ENCODE measurements around the gene ANKRD17.

Gene ANKRD17

GRCh38 chr4:73139245-73139644 lies 119.4 kb downstream of the ANKRD17 start:
- H3K4me3 ChIP-seq (ENCODE audit: low read depth, low read length) = no peak overlapping the region
- TF ChIP-seq CTCF (IDR thresholded peaks at IDR 0.05; ENCODE audit: insufficient read depth, low read length, missing control alignments) = no peak
- POLR2A ChIA-PET = no interaction called here
- CTCF ChIA-PET = interaction anchor here (1.1 to 1.4 kb wide), 3 partner anchors 10 to 118 kb away, joined by 3 to 9 read pairs (median 5); no protein-coding TSS in a partner anchor
- no peak for DNase-seq (ENCODE audit: low read depth, low spot score)

GRCh38 chr4:73137121-73137520 lies 121.5 kb downstream of the ANKRD17 start:
- no peak for TF ChIP-seq CTCF (IDR thresholded peaks at IDR 0.05; ENCODE audit: insufficient read depth, low read length, missing control alignments)
- no peak for DNase-seq (ENCODE audit: low read depth, low spot score)
- ChIA-PET POLR2A (no interaction called here), CTCF (interaction anchor here (1.0 kb wide), 1 partner anchor 9 kb away, joined by 3 read pairs; no protein-coding TSS in a partner anchor)
- no peak overlapping the region for H3K4me3 ChIP-seq (ENCODE audit: low read depth, low read length)

- POLR2A ChIA-PET = no interaction called here
- no peak overlapping the region for H3K4me3 ChIP-seq (ENCODE audit: low read depth, low read length)
- CTCF ChIA-PET = interaction anchor here (1.4 kb wide), 1 partner anchor 9 kb away, joined by 6 read pairs; no protein-coding TSS in a partner anchor
- DNase-seq (ENCODE audit: low read depth, low spot score) = no peak
- no peak for TF ChIP-seq CTCF (IDR thresholded peaks at IDR 0.05; ENCODE audit: insufficient read depth, low read length, missing control alignments)
Measured at GRCh38 chr4:73133784-73134183, 124.8 kb downstream of the ANKRD17 start.

- POLR2A ChIA-PET = no interaction called here
- H3K4me3 ChIP-seq (ENCODE audit: low read depth, low read length) = no peak overlapping the region
- no peak for DNase-seq (ENCODE audit: low read depth, low spot score)
- no peak for TF ChIP-seq CTCF (IDR thresholded peaks at IDR 0.05; ENCODE audit: insufficient read depth, low read length, missing control alignments)
- CTCF ChIA-PET = interaction anchor here (1.1 kb wide), 1 partner anchor 126 kb away, joined by 3 read pairs; no protein-coding TSS in a partner anchor
Measured at GRCh38 chr4:73131281-73131680, 127.3 kb downstream of the ANKRD17 start.

- POLR2A ChIA-PET = no interaction called here
- CTCF ChIA-PET = interaction anchor here (1.0 to 4.0 kb wide), 5 partner anchors 10 to 127 kb away, joined by 3 to 34 read pairs (median 9); no protein-coding TSS in a partner anchor
- no peak overlapping the region for H3K4me3 ChIP-seq (ENCODE audit: low read depth, low read length)
- no peak for TF ChIP-seq CTCF (IDR thresholded peaks at IDR 0.05; ENCODE audit: insufficient read depth, low read length, missing control alignments)
- no peak for DNase-seq (ENCODE audit: low read depth, low spot score)
Measured at GRCh38 chr4:73129319-73129718, 129.3 kb downstream of the ANKRD17 start.

GRCh38 chr4:73127839-73128453 lies 130.7 kb downstream of the ANKRD17 start:
- TF ChIP-seq CTCF (IDR thresholded peaks at IDR 0.05; ENCODE audit: insufficient read depth, low read length, missing control alignments) = no peak
- DNase-seq (ENCODE audit: low read depth, low spot score) = no peak
- no peak overlapping the region for H3K4me3 ChIP-seq (ENCODE audit: low read depth, low read length)
- CTCF ChIA-PET = interaction anchor here (0.7 to 4.0 kb wide), 14 partner anchors 9 to 181 kb away, joined by 3 to 34 read pairs (median 4); no protein-coding TSS in a partner anchor
- POLR2A ChIA-PET = no interaction called here
